GM12801 (cell line): ENCODE results near the gene TCHP.

Experiments used
- CTCF ChIP-seq: IDR thresholded peaks from one replicate; pipeline ENCODE4 v1.5.1; 2011; ENCODE audit warnings: control low read depth; ENCODE audit not compliant: insufficient read length; ENCODE audit errors: extremely low read depth

Gene TCHP

GRCh38 chr12:109894939-109895338, 5.1 kb upstream of the TCHP start:
- no peak for TF ChIP-seq CTCF

GRCh38 chr12:109896188-109896587, 3.9 kb upstream of the TCHP start:
- TF ChIP-seq CTCF = no peak

- TF ChIP-seq CTCF = no peak
Observed at GRCh38 chr12:109897029-109897428, 3.0 kb upstream of the TCHP start.

- no peak for TF ChIP-seq CTCF
Observed at GRCh38 chr12:109900752-109901580, 892 bp downstream of the TCHP start.

- no peak for TF ChIP-seq CTCF
Observed at GRCh38 chr12:109902891-109903418, 2.9 kb downstream of the TCHP start.

GRCh38 chr12:109905301-109905700, 5.2 kb downstream of the TCHP start:
- TF ChIP-seq CTCF = no peak

GRCh38 chr12:109910254-109910968, 10.3 kb downstream of the TCHP start:
- no peak for TF ChIP-seq CTCF
